HG02623 (cell line): Measurements from ENCODE around the gene SLC43A2.

Experiments used
- ATAC-seq: cut with Tn5 transposase; IDR thresholded peaks from one replicate; pipeline ENCODE4 v1.9.1; 2021; ENCODE audit warnings: moderate library complexity; ENCODE audit not compliant: unreplicated experiment

SLC43A2 gene

DNA sequence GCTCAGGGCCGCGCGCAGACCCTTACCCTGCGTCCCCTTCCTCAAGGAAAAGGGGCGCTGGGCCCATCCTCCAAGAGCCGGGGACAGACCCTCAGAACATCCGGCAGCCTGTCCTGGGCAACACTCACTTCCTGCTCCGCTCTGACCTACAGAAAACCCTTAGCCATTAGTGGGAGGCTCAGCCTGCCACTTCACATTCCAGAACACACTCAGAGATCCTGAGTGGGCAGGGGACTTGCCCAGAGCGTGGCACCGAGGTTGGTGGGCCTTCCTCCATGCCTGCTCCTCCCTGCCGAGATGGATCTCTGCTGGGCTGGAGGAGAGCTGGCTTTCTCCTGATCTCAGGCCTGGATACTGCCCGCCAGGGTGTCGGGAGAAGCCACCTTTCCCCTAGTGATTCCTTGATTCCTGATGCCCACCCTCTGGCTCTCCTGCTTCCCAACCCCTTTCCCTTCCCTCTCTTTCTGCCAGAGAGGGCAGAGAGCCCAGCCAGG, 15.4 kb upstream of the SLC43A2 start:
- ATAC-seq: no peak

DNA sequence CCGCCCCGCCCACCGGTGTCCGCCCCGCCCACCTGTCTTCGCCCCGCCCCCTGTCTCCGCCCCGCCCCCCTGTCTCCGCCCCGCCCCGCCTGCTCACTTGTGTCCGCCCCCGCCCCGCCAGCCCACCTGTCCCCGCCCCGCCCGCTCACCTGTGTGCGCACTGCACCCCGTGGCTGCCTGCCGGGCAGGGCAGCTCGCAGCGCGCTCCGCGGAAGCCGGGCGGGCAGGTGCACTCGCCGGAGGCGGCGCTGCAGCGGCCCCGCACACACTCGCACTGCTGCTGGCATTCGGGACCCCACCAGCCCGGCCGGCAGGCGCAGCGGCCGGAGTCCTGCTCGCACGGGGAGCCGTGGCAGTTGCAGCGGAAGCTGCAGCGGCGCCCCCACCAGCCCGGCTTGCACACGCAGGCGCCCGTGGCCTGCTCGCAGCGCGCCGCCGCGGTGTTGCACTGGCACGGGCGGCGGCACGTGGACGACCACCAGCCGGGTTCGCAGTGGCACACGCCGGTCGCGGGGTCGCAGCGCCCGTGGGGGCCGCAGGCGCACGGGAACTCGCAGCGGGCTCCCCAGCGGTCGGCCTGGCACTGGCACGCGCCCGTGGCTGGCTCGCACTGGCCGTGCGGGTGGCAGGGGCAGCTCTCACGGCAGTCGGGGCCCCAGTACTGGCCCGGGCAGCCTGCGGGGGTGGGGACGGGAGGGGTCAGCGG, 14.8 kb upstream of the SLC43A2 start:
- no peak for ATAC-seq

DNA sequence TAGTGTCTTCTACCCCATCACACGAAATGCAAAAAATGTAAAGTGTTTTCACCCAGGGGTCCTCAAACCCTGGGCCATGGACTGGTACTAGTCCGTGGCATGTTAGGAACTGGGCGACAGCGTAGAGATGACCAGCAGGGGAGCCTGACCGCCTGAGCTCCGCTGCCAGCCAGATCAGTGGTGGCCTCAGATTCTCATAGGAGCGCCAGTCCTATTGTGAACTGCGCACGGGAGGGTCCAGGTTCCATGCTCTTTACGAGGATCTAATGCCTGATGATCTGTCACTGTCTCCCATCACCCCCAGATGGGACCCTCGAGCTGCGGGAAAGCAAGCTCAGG, 12.4 kb upstream of the SLC43A2 start:
- no peak for ATAC-seq

DNA sequence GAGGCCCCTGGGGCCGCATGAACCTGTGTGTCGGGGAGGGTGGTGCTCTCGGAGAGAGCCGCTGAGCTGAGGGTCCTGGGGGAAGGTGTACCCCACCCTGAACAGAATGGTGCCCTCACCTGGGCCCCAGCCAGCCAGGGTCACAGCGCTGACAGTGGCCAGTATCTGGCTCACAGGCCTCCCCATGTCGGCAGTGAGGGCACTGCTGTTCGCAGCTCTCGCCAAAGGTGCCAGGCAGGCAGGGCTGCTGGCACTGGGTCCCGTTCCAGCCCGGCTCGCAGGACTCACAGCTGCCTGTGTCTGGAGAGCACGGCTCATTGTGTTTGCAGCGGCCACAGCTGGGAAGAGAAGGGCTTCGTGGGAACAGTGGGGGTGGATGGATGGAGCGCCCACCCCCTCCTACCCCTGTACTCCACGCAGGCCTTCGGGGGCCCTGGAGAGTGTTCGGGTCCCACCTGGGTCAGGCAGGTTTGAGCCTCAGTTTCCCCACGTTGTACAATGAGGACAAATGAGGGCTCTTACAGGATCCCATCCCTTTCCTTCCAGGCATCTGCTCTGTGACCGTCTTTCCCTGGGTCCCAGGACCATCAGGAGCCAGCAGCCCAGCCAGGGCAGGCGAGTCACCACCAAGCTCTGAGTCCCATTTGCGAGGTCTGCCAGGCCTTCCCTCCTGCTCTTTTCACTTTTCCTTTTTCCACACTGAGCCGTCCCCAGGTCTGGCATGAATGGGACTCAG, 11.9 kb upstream of the SLC43A2 start:
- no peak for ATAC-seq

DNA sequence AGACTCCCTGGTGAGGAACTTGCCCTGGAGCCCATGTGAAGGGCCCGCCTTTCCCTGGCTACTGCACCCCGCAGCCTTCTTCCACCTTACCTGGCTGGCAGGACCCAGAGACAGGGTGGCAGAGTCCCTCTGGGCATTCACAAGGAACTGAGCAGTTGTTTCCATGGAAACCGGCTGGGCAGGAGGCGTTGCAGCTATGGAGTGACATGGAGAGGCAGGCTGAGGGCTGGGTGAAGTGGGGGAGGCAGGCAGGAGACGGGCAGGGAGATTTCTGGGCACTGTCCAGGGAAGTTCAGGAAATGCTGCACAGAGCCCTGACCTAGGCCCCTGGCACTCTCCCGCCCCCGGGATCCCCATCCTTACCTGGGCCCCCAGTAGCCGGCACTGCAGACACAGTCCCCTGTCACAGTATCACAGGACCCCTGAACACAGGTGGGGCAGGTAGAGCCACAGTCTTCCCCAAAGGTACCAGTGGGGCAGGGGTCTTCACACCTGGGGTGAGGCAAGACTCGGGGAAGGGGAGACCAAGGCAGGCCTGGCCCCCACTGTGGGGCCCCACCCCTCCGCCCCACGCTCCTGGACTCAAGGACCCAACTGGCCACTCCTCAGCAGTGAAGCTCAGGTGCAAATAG, 11.0 kb upstream of the SLC43A2 start:
- ATAC-seq: no peak

DNA sequence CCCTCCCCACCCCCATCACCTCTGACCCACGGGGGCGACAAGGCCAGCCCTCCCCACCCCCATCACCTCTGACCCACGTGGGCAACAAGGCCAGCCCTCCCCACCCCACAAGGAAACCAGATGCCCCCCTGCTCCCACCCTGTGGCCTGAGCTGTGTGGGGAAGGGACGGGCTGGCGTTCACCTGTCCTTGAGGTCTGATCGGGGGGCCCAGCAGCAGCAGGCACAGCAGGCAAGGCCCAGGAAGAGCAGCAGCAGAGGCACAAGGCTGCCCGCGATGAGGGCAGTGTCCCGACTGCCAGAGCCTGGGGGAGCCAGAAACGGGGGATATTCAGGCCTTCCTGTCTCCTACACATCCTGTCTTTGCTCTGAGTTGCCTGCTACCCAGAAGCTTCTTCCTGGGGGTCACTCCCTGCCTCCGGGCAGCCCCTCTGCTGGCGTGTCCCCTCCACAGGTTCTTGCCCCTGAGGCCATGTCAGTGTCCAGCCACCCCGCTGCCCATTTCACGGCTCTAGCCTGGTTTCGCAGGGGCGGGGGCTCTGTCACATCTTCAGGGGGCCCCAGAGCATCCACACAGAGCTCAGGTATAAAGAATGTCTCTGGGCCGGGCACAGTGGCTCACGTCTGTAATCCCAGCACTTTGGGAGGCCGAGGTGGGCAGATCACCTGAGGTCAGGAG, 10.1 kb upstream of the SLC43A2 start:
- no peak for ATAC-seq

DNA sequence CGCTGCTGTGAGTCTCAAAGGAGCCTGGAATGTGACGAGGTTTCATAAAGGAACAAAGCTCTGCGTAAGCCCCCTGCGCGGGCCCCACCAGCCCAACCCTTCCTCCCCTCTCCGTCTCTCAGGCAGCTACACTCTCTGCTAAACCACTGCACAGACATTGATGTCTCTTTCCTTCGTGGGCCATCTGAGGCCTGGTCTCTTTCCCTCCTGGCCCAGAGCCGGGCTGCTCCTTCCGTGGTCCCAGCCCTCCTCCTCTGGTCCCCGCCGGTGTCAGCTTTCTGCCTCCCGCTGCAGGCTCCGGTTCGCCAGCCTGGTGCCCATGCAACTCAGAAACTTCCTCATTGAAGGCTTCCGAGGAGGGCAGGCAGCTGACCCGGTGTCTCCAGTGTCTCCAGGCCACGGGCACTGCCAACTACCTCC, 9.5 kb upstream of the SLC43A2 start:
- no peak for ATAC-seq

DNA sequence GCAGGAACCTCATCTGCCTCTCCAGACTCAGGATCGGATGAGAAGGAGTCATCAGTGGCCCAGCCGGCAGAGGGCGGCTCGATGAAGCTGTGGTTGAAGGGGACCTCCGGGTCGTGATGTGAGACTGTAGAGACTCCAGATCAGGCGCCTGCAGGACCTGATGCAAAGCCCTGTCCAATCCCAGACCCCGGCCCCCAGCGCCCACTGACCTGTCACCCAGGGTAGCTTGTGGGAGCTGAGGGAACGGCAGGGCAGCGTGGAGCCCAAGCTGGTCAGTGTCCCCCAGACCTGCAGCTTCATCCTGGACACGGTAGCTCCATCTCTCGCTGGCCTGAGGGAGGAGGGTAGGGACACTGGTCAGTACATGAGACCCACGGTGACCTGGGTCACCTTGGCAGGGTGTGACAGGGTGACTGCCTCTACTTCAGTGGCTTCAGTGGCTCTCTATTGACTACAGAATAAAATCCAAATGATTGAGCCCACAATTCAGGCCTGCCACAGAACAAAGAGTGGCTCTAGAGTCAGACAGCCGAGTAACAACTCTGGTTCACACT, 8.2 kb upstream of the SLC43A2 start:
- ATAC-seq: no peak

DNA sequence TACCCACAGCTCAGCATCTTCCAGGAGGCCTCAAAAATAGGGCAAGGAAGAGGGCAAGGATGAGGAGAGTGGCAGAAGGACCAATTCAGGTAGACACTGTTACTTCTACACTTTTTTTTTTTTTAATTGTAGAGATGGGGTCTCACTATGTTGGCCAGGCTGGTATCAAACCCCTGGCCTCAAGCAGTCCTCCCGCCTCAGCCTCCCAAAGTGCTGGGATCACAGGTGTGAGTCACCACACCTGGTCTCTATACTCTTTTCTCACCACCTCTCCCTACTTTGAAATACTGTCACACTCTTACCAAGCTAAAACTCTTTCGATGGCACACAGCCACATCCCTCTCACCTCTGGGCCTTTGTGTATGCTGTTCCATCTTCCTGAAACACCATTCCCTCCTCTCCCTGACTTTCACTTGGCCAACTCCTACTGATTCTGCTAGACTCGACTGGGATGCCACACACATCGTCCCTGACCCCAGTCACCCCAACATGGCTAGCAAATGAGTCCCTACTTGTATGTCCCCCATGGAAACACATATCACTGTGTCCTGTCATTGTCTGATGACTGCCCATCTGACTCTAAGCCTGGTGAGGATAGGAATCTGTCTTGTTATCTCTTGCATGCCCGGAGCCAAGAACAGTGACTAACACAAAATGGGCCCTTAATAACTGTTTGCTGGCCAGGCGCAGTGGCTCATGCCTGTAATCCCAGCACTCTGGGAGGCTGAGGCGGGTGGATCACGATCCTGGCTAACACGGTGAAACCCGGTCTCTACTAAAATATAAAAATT, 7.2 kb upstream of the SLC43A2 start:
- ATAC-seq: no peak

DNA sequence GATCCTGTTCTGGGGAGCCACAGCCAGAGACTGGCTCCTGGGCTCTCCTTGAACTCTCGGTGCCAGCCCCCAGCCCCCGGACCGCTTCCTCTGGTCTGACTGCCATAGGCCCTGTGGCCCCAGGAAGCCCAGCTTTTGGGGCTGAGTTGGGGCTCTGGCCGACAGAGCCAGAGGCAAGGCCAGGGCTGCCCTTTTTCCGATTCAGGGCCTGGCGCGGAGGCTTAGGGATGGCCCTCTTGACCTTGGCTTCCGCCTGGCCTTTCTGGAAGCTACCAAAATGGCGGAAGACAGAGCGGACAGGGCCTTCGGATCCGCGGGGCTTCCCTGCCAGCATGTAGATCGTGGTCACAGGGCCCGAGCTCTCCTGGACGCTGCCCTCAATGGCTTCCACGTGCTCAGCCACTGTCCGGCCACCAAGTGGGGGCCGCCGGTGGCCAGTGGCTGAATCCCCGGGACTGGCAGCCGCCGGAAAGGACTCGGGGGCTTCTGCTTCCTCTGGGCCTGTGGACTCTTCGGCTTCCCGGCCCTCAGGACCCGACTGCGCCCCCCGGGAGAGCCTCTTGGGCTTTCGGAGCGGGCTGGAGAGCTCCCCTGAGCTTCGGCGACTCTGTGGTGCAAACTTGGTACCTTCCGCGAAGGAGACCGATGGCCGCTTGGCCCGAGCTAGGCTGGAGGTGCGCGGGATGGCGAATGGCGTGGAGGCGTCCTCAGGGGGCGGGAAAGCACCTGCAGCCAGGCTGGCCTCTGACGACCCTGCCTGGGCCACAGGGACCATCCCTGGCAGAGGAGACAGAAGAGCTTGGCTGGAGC, 6.4 kb upstream of the SLC43A2 start:
- no peak for ATAC-seq

DNA sequence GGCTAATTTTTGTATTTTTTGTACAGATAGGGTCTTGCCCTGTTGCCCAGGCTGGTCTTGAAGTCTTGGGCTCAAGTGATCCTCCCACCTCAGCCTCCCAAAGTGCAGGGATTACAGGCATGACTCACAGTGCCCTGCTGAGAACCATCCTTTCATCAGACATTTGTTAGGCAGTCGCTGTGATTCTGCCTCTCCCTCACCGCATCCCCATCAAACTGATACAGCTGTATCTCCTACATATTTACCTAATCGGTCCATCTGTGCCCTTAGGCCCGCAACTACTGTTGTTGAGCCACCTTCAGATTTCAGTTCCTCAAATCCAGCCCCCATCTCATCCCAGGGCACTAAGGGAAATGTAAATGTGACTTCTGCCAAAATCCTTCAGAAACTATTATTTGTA, 2.0 kb upstream of the SLC43A2 start:
- ATAC-seq: no peak

DNA sequence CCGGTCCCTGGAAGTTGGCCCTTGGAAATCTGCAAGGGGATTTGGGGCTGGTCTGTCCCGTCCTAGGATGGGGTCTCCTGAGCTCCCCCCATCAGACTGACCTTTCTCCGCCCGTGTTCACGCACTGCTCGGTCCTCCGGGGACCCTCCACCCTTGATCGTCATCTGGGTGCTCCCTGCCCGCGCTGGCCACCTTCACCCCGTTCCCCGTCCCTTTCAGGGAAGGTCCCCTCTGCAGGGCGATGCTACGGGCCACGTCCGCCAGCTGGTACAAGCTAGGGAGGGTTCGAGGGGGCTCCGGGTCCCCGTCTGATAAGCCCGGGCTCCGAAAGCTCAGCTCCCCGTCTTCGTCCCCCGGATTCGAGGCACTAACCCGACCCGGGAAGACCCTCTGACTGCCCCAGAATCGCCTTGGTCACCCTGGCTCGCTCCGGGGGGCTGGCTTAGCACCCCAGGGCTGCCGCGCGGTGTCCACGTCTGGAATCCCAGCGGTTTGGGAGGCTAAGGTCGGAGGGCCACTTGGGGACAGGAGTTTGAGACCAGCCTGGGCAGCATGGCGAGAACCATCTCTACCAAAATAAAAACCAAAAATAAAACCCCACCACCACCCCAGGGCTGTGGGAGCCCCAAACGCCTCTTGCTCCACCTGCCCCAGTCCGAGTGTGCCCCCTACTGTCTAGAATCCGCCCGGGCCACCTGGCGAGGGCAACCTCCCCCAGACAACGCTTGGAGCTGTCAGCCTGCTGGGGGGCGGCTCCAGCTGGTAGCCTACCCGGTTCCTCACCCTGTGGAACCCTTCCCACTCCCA, 1.1 kb upstream of the SLC43A2 start:
- no peak for ATAC-seq

DNA sequence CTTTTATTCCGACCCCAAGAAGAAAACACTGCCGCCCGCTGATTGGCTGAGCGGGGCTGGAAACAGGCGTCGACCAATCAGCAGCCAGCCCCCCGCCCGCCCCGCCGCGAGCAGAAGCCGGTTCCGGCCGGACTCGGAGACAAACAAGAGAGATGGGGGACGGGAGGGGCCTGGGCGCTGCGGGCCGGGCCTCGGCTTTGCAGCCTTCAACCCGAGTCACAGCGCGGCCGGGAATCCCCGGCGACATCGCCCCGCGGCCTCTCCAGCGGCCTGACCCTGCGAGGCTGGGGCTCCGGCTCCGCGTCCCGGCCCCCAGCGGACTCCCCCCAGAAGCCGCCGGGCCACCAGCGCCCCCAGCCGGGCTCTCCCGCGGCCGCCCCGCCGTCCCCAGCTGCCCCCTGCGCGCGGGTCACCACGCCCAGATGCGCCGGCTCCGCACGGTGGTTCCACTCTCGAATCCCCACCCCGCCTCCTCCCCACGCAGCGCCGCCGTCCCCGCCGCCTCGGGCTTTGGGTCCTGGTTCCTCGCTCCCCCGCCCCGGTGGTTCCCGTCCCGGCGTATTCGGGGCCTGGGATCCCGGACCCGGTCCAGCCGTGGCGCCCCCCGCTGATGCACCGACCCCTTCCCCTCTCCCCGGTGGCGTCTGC, 346 bp upstream of the SLC43A2 start:
- ATAC-seq: peak; percentile 51

DNA sequence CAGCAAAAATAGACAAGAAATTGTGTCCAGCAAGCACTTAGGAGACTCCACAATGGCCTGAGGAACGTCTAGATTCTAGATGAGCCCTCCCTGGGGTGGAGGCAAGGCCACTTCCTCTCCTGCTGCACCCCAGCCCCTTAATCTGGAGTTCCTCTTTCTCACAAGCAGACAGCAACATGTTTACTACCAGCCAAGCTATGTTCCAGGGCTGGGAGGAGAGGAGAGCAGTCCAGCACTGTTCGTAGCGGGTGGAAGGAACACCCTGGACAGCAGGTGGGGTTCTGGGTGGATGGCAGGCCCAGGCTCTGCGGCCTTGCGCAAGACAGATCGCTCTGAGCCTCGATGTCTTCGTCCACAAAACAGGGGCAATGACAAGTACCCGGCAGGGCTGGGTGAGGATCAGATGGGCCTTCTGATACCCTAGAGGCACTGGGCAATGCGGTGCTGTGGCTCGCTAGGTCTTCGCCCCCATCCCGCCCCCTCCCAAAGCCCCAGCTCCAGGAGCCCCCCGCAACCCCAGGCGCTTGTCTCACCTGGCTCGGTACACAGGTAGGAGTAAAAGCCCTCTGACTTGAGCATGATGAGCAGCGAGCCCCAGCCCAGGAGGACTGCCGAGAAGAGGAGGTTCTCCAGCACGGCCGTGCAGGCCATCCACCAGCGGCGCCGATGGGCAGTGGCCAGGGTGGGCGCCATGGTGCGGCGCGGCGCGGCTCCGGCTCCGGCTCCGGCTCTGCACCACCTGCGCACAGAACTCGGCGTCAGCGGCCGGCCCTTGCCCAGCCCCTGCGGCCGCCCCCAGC, 1.3 kb downstream of the SLC43A2 start:
- no peak for ATAC-seq

DNA sequence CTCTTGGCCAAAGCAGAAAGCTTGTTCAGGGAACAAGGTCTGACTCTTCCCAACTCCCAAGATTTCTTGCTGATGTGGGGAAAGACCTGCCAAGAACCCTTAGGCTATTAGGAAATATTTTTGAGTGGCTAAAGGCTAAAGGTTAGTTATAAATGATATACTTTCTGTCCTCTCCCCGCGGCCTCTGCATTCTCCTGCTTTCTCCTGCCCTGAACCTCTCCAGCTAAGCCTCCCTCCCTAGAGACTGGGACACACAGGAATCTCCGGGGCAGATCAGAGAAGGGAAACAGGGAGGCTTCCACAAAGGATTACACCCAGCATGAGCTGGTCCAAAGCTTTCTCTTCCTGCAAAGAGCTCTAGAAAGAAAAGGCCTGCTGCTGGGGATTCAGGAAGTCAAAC, 2.3 kb downstream of the SLC43A2 start:
- ATAC-seq: no peak

DNA sequence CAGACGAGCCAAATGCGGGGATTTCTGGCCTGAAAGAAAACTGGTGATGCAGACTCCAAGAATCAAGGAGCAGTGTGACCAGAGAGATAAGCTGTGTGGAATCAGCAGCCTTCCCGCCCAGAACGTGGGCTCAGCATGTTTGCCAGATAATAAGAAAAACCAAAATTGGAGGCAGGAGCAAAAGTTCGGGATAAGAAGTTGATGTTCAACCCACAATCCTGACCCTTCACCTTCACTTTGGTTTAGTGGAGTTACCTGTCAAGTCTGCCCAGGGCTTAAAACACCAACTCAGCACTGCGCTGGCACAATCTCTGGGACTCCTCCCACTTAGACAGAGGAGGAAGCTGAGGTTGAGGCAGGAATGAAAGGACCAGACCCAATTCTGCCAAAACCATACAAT, 3.1 kb downstream of the SLC43A2 start:
- no peak for ATAC-seq

DNA sequence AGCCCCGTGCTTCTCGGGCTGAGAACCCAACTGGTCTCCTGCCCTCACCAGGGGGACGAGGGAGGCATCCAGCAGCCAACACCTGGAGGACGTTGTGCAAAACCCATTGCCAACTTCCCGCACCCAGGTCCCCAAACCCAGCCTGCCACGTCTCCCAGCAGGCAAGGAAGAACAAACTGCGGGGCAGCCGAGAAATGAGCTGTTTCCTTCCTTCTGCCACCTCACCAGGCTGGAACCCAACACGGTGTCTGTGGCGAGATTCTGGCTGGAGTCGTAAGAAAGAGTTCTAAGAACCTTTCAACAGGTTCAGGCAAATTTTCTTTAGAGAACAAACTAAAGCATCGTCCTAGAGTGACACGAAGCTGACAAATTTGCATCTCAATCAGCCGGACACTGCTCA, 3.6 kb downstream of the SLC43A2 start:
- no peak for ATAC-seq

DNA sequence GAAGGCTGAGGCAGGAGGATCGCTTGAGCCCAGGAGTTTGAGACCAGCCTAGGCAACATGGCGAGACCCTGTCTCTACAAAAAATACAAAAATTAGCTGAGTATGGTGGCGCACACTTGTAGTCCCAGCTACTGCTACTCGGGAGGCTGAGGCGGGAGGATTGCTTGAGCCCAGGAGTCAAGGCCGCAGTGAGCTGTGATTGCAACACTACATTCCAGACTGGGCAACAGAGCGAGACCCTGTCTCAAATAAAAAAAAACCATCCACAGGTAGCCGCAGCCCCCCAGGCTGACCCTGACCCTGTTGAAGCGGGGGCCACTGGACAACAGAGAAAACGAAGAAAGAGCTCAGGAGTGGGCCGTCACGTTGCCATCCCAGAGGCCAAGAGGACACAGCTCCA, 4.0 kb downstream of the SLC43A2 start:
- ATAC-seq: no peak
